K562 (cell line): ENCODE results near the gene NHLH1. TPM values are rescaled to one million over a fixed set of nuclear protein-coding genes. Genes with fewer than 3 reads are reported as not detected.

Experiments used
- BRCA1 ChIP-seq, 2 experiments: fragments of 450-650 bp in 1 of 2; sonication (generic) in 1 of 2; formaldehyde crosslinking in 1 of 2; IDR thresholded peaks; 2 replicates each; pipeline versions ENCODE4 v1.5.0 to v1.6.1; 2017 to 2020; ENCODE audit warnings: mild to moderate bottlenecking in 1 of 2, missing genetic modification reagents in 1 of 2
- EP300 ChIP-seq: IDR thresholded peaks from 2 replicates; pipeline ENCODE4 v1.6.1; 2012; ENCODE audit warnings: low read length, improper control_type of control experiment
- FOXK2 ChIP-seq, 2 experiments: fragments of 450-650 bp; IDR thresholded peaks in 1 of 2; conservative IDR thresholded peaks in 1 of 2; 2 replicates each; pipeline ENCODE4 v1.6.1; 2016; ENCODE audit warnings: low read depth in 2 of 2, mild to moderate bottlenecking in 1 of 2
- HCFC1 ChIP-seq: IDR thresholded peaks from 2 replicates; pipeline ENCODE4 v1.6.1; 2012; ENCODE audit warnings: low read depth, low read length, improper control_type of control experiment
- KLF13 ChIP-seq: fragments of 450-650 bp; IDR thresholded peaks from 2 replicates; pipeline ENCODE4 v1.6.1; 2016; ENCODE audit warnings: missing genetic modification characterization, low read depth, mild to moderate bottlenecking, missing compliant biosample characterization, moderate library complexity, borderline replicate concordance
- KLF6 ChIP-seq: fragments of 250-450 bp; sonication (Bioruptor Pico); IDR thresholded peaks from 2 replicates; pipeline ENCODE4 v1.4.0; 2020; ENCODE audit warnings: mild to moderate bottlenecking, moderate library complexity, borderline replicate concordance
- NCOA1 ChIP-seq: fragments of 450-650 bp; IDR thresholded peaks from 2 replicates; pipeline ENCODE4 v1.6.1; 2016; ENCODE audit warnings: low read depth
- NRF1 ChIP-seq, 2 experiments: fragments of 450-650 bp; IDR thresholded peaks in 1 of 2; conservative IDR thresholded peaks in 1 of 2; 2 replicates each; pipeline ENCODE4 v1.6.1; 2014; ENCODE audit warnings: mild to moderate bottlenecking in 2 of 2
- SAFB ChIP-seq: fragments of 200-400 bp; formaldehyde crosslinking; IDR thresholded peaks from 2 replicates; pipeline ENCODE4 v1.6.1; 2017; ENCODE audit warnings: low read depth, low read length, borderline replicate concordance
- SRSF3 ChIP-seq: fragments of 200-400 bp; formaldehyde crosslinking; IDR thresholded peaks from 2 replicates; pipeline ENCODE4 v1.6.1; 2016; ENCODE audit warnings: mild to moderate bottlenecking, low read length, moderate library complexity; ENCODE audit not compliant: insufficient read depth
- TRIM24 ChIP-seq, 2 experiments: fragments of 450-650 bp; IDR thresholded peaks; 2 replicates each; pipeline ENCODE4 v1.6.1; 2016
- ZFP1 ChIP-seq: fragments of 450-650 bp; formaldehyde crosslinking; IDR thresholded peaks from 2 replicates; pipeline ENCODE4 v1.4.0; 2020; ENCODE audit warnings: mild to moderate bottlenecking, mixed read lengths
- ZNF121 ChIP-seq: sonication (generic); formaldehyde crosslinking; conservative IDR thresholded peaks from 2 replicates; pipeline ENCODE4 v1.8.0; 2022; ENCODE audit warnings: missing genetic modification reagents
- ZNF274 ChIP-seq: IDR thresholded peaks from 2 replicates; pipeline ENCODE4 v1.6.1; 2011; ENCODE audit warnings: low read depth, mild to moderate bottlenecking, low read length, moderate library complexity, borderline replicate concordance
- ZNF76 ChIP-seq: fragments of 250-450 bp; sonication (Bioruptor Pico); IDR thresholded peaks from 2 replicates; pipeline ENCODE4 v1.4.0; 2020; ENCODE audit warnings: mild to moderate bottlenecking, moderate library complexity, borderline replicate concordance
- ZNF780A ChIP-seq: fragments of 250-450 bp; sonication (Bioruptor Pico); IDR thresholded peaks from 2 replicates; pipeline ENCODE4 v1.5.0; 2021; ENCODE audit warnings: mild to moderate bottlenecking
- ZSCAN32 ChIP-seq: fragments of 450-650 bp; formaldehyde crosslinking; IDR thresholded peaks from 2 replicates; pipeline ENCODE4 v1.4.0; 2020; ENCODE audit warnings: mild to moderate bottlenecking, moderate library complexity
- polyA plus RNA-seq, 8 experiments: library from polyadenylated mRNA; depleted of rRNA in 4 of 8; stranded (reverse) in 5 of 8; unstranded in 3 of 8; fragments of >200 nt; fragmentation: Nextera tagmentation in 2 of 8; fragmentation: Illumina TruSeq in 1 of 8; extraction: Ambion mirVana in 2 of 8; extraction: Trizol in 1 of 8; gene quantifications; 2 replicates each; pipeline versions ENCODE4 v1.2.1 to v1.2.3, GENCODE V29; 2011 to 2014; ENCODE audit warnings: inconsistent platforms in 1 of 8, missing spikeins in 1 of 8
- total RNA-seq, 7 experiments: library from RNA; depleted of rRNA in 6 of 7; stranded (reverse); fragments of >200 nt in 6 of 7; fragmentation: Illumina TruSeq in 2 of 7; extraction: Trizol in 2 of 7; gene quantifications; 2 replicates each; pipeline versions ENCODE4 v1.2.1 to v1.2.3, GENCODE V29; 2011 to 2021; ENCODE audit warnings: low replicate concordance in 1 of 7
- TF ChIP-seq, protein P1 (sequence below), 2 experiments: IDR thresholded peaks; 2 replicates each; pipeline ENCODE4 v1.6.1; 2012; ENCODE audit warnings: improper control_type of control experiment in 2 of 2, low read depth in 2 of 2, low read length in 2 of 2, borderline replicate concordance in 1 of 2
- TF ChIP-seq, protein P2 (sequence below): fragments of 250-450 bp; sonication (Bioruptor Pico); IDR thresholded peaks from 2 replicates; pipeline ENCODE4 v1.8.0; 2022; ENCODE audit warnings: moderate library complexity, mild to moderate bottlenecking, inconsistent platforms
- TF ChIP-seq, protein P3 (sequence below): fragments of 450-650 bp; formaldehyde crosslinking; IDR thresholded peaks from 2 replicates; pipeline ENCODE4 v1.4.0; 2020; ENCODE audit warnings: mild to moderate bottlenecking, moderate library complexity
- TF ChIP-seq, protein P4 (sequence below): fragments of 450-650 bp; IDR thresholded peaks from 2 replicates; pipeline ENCODE4 v1.6.1; 2014; ENCODE audit warnings: low read depth, mild to moderate bottlenecking, moderate library complexity, borderline replicate concordance

The NHLH1 gene
- total and polyA plus RNA-seq, 9 of the 15 experiments (the other 6 are each of a cell fraction or from before 2014, with no cell fraction given): 0.09 to 1.3 (median 0.35) TPM; not detected in 1

DNA sequence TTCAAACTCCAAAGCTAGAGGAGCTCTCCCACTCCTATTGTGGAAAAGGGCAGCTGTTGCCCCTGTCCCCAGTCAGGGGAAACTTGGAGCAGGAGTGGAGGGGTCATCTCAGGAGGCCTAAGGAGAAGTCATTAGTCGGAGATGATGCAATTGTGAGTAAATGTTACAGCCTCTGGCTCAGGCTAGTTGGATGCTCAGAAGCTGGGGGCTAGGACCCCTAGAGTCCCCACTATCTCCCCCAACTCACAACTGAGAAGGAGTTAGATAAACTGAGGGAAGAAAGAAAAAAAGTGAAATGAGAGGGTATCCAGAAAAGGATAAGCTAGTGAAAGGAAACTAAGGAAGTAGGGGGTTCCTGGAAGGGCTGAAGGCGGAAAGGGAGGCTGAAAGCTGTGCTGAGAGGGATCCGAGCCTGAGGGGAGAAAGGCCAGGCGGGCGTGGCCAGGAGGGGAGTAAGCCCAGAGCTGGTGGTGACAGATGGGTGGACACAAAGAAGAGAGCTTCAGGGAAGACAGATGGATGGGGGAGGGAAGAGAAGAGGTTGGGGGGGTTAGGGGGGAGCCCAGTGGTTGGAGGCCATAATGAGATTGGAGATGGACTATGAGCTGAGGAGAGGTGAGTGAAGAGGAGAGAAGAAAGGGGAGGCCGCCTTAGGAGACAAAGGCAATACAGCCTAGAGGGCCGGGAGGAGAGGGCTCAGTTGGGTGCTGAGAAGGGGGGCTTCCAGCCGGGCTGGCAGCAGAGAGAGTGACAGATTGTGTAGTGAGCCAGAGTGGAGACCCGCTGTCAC, 4.5 kb upstream of the NHLH1 start (continued):
- TF ChIP-seq ZNF121 (CRISPR knock-in tag) (no peak), NCOA1 (peak; percentile 70), KLF6 (CRISPR knock-in tag) (0 out of 2 replicates have a peak, but pooled peaks have one; percentile 77), TRIM24 (IDR thresholded peaks at IDR 0.05) (peak; percentile 72 to 80), NRF1 (conservative IDR thresholded peaks at IDR 0.05 in 1 of 2, IDR thresholded peaks at IDR 0.05 in 1 of 2) (peak in 1 of 2 experiments; percentile 18; a peak in 1 of 4 replicates), EP300 (peak; percentile 64), SRSF3 (no peak), SAFB (no peak), ZSCAN32 (CRISPR knock-in tag) (peak; percentile 94), FOXK2 (conservative IDR thresholded peaks at IDR 0.05 in 1 of 2, IDR thresholded peaks at IDR 0.05 in 1 of 2; ENCODE audit: low read depth in 2 of 2) (no peak), ZNF274 (no peak), BRCA1 (IDR thresholded peaks at IDR 0.05) (no peak), BRCA1 (CRISPR knock-in tag; IDR thresholded peaks at IDR 0.05) (no peak), HCFC1 (no peak), ZNF780A (no peak), ZFP1 (no peak), KLF13 (no peak), ZNF76 (peak; percentile 62; the same call in 1 of the 2 replicates)
- TF ChIP-seq, protein P1, sequence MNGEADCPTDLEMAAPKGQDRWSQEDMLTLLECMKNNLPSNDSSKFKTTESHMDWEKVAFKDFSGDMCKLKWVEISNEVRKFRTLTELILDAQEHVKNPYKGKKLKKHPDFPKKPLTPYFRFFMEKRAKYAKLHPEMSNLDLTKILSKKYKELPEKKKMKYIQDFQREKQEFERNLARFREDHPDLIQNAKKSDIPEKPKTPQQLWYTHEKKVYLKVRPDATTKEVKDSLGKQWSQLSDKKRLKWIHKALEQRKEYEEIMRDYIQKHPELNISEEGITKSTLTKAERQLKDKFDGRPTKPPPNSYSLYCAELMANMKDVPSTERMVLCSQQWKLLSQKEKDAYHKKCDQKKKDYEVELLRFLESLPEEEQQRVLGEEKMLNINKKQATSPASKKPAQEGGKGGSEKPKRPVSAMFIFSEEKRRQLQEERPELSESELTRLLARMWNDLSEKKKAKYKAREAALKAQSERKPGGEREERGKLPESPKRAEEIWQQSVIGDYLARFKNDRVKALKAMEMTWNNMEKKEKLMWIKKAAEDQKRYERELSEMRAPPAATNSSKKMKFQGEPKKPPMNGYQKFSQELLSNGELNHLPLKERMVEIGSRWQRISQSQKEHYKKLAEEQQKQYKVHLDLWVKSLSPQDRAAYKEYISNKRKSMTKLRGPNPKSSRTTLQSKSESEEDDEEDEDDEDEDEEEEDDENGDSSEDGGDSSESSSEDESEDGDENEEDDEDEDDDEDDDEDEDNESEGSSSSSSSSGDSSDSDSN (IDR thresholded peaks at IDR 0.05; ENCODE audit: borderline replicate concordance in 1 of 2, low read depth in 2 of 2, low read length in 2 of 2): 0 out of 4 replicates have a peak, but pooled peaks of 1 of the 2 experiments have one; percentile 59
- TF ChIP-seq, protein P2, sequence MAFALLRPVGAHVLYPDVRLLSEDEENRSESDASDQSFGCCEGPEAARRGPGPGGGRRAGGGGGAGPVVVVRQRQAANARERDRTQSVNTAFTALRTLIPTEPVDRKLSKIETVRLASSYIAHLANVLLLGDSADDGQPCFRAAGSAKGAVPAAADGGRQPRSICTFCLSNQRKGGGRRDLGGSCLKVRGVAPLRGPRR (CRISPR knock-in tag): no peak
- TF ChIP-seq, protein P3, sequence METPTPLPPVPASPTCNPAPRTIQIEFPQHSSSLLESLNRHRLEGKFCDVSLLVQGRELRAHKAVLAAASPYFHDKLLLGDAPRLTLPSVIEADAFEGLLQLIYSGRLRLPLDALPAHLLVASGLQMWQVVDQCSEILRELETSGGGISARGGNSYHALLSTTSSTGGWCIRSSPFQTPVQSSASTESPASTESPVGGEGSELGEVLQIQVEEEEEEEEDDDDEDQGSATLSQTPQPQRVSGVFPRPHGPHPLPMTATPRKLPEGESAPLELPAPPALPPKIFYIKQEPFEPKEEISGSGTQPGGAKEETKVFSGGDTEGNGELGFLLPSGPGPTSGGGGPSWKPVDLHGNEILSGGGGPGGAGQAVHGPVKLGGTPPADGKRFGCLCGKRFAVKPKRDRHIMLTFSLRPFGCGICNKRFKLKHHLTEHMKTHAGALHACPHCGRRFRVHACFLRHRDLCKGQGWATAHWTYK: no peak
- TF ChIP-seq, protein P4, sequence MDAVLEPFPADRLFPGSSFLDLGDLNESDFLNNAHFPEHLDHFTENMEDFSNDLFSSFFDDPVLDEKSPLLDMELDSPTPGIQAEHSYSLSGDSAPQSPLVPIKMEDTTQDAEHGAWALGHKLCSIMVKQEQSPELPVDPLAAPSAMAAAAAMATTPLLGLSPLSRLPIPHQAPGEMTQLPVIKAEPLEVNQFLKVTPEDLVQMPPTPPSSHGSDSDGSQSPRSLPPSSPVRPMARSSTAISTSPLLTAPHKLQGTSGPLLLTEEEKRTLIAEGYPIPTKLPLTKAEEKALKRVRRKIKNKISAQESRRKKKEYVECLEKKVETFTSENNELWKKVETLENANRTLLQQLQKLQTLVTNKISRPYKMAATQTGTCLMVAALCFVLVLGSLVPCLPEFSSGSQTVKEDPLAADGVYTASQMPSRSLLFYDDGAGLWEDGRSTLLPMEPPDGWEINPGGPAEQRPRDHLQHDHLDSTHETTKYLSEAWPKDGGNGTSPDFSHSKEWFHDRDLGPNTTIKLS: no peak
